Gastrocnemius medialis (tissue), 4 donors: ENCODE results near the gene MAP3K7CL. TPM values are rescaled to one million over a fixed set of nuclear protein-coding genes. Genes with fewer than 3 reads are reported as not detected.

Source experiments
- ATAC-seq, 2 donors: fragments of 150-250 bp; one replicate each; pipeline ENCODE4 v1.9.1; 2016
- DNase-seq, 2 donors: peaks; one replicate each; pipeline ENCODE4 v3.0.0-alpha.2; 2019
- H3K27ac ChIP-seq, 4 donors: fragments of 200-600 bp; sonication (generic); 1 replicate in 1 of 4; 2 replicates in 3 of 4; pipeline ENCODE4 v1.5.1; 2016 to 2018; ENCODE audit warnings: mild to moderate bottlenecking in 2 of 4, moderate library complexity in 1 of 4
- H3K27me3 ChIP-seq, 3 donors: fragments of 200-600 bp; sonication (generic) in 2 of 3; 1 replicate in 1 of 3; 2 replicates in 2 of 3; pipeline versions ENCODE4 v1.5.1 to v1.6.0; 2016 to 2019; ENCODE audit warnings: mild to moderate bottlenecking in 1 of 3, moderate library complexity in 1 of 3
- H3K36me3 ChIP-seq, 2 donors: fragments of 200-600 bp; sonication (generic) in 1 of 2; one replicate each; pipeline ENCODE4 v1.5.1; 2017 to 2018
- H3K4me1 ChIP-seq, 2 donors: fragments of 200-600 bp; sonication (generic) in 1 of 2; one replicate each; pipeline ENCODE4 v1.5.1; 2016 to 2017; ENCODE audit warnings: mild to moderate bottlenecking in 2 of 2
- H3K4me3 ChIP-seq, 4 donors: fragments of 200-600 bp; sonication (generic) in 3 of 4; 1 replicate in 1 of 4; 2 replicates in 3 of 4; pipeline ENCODE4 v1.5.1; 2016 to 2019; ENCODE audit warnings: mild to moderate bottlenecking in 2 of 4
- H3K9me3 ChIP-seq, 3 donors: fragments of 200-600 bp; sonication (generic) in 2 of 3; 1 replicate in 1 of 3; 2 replicates in 2 of 3; pipeline ENCODE4 v1.5.1; 2016 to 2019
- POLR2A ChIP-seq, 2 donors: fragments of 450-650 bp; IDR thresholded peaks; one replicate each; pipeline ENCODE4 v1.6.1; 2017; ENCODE audit warnings: antibody characterized with exemption in 2 of 2, mild to moderate bottlenecking in 2 of 2, moderate library complexity in 2 of 2
- in situ Hi-C, 4 donors: fragments of 200-750 bp; cut with MboI; loops; one replicate each; pipeline versions ENCODE4 v1.15.0 to v1.8.0; 2017; ENCODE audit warnings: low sequenced_read_pairs in 4 of 4
- intact Hi-C: fragments of 100-400 bp; cut with DNase I; formaldehyde crosslinking; loops from one replicate; pipeline ENCODE4 v1.15.1; 2023; ENCODE audit warnings: low total_unique reads
- total RNA-seq, 4 donors: library from RNA; depleted of rRNA; stranded (reverse); fragments of >200 nt; gene quantifications; one replicate each; pipeline versions ENCODE4 v1.1.0 to v1.2.3, GENCODE V29; 2016
- TF ChIP-seq, protein P1 (sequence below), 5 experiments: fragments of 450-650 bp in 3 of 5; fragments of 200-600 bp in 2 of 5; sonication (generic) in 2 of 5; IDR thresholded peaks in 4 of 5; conservative IDR thresholded peaks in 1 of 5; 1 replicate in 4 of 5; 2 replicates in 1 of 5; pipeline ENCODE4 v1.5.1; 2016 to 2019; ENCODE audit warnings: antibody characterized with exemption in 5 of 5, mild to moderate bottlenecking in 3 of 5, moderate library complexity in 3 of 5

MAP3K7CL gene
- total RNA-seq, 4 donors from 2014 or later, result 4.3 to 17.4 (median 15.5) TPM; not detected in 1

DNA sequence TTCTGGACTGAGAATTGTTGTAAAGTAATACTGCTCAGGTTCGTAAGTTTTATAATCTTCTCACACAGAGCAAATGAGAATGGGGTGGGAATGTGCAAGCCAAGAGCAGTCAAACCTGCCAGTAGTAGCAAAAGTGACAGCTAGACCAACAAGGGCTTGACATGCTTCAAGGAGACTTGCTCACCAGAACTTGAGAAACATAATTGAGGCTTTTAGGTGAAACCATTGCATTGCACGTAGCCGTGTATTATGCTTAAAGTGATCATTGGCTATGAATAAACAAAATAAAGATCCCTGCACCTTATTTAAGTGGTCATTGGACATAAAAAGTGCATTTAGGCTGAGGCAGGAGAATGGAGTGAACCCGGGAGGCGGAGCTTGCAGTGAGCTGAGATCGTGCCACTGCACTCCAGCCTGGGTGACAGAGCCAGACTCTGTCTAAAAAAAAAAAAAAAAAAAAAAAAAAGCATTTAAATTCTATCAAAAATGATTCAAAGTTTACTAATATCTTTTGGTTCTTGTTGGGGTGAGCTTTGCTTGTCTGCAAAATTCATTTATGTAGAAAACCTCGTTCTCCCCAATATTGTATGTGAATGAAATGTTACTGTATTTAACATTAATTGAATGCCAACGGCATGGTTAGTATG lies 45.2 kb upstream of the MAP3K7CL start:
- H3K27ac ChIP-seq, result no peak overlapping the region

DNA sequence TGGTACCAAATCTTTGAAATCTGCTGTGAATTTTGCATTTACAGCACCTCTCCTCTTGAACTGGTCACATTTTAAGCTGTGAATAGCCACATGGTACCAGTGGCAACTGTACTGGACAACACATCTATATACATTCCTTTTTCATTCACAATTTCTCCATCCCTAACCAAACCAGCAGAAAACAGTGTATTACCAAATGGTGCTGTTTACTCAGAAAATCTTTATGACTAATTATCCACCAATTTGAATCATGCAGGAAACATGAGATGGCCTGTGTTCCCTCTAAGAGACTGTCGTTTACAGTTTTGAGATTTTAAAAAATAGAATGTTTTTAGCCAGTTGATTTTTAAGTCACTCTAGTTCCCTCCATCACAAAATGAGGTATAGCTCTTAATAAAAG lies 39.4 kb upstream of the MAP3K7CL start:
- in situ Hi-C loops (loop anchor here in 1 of 4 donors (25.0 kb wide), 1 partner anchor 196 kb away; the partner anchor contains the start of gene BACH1), intact Hi-C loops (no loop called here)
- H3K36me3 ChIP-seq, result no peaks in the 10 kb centered on the region
- H3K27ac ChIP-seq, result no peak overlapping the region
- H3K4me1 ChIP-seq, result peaks cover 5 to 16% of the 10 kb centered on the region in 2 donors
- ATAC-seq (no peak), DNase-seq (no peak)
- no peak overlapping the region for H3K4me3 ChIP-seq
- H3K27me3 ChIP-seq, result no peaks in the 10 kb centered on the region
- TF ChIP-seq, protein P1, sequence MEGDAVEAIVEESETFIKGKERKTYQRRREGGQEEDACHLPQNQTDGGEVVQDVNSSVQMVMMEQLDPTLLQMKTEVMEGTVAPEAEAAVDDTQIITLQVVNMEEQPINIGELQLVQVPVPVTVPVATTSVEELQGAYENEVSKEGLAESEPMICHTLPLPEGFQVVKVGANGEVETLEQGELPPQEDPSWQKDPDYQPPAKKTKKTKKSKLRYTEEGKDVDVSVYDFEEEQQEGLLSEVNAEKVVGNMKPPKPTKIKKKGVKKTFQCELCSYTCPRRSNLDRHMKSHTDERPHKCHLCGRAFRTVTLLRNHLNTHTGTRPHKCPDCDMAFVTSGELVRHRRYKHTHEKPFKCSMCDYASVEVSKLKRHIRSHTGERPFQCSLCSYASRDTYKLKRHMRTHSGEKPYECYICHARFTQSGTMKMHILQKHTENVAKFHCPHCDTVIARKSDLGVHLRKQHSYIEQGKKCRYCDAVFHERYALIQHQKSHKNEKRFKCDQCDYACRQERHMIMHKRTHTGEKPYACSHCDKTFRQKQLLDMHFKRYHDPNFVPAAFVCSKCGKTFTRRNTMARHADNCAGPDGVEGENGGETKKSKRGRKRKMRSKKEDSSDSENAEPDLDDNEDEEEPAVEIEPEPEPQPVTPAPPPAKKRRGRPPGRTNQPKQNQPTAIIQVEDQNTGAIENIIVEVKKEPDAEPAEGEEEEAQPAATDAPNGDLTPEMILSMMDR (IDR thresholded peaks at IDR 0.05 in 4 of 5, conservative IDR thresholded peaks at IDR 0.05 in 1 of 5), result no peak
- no peak for TF ChIP-seq POLR2A (IDR thresholded peaks at IDR 0.05)
- no peaks in the 10 kb centered on the region for H3K9me3 ChIP-seq

More for the DNA sequence above, 45.2 kb upstream of the MAP3K7CL start:
- intact Hi-C loops (loop anchor here (5.0 kb wide), 1 partner anchor 212 kb away; the partner anchor contains the start of gene BACH1), in situ Hi-C loops (loop anchor here (5.0 to 25.0 kb wide), 4 partner anchors 202 to 292 kb away; partner anchors contain the start of gene BACH1 (in 2 of the 4))
- Histone ChIP-seq H3K9me3 (no peaks in the 10 kb centered on the region), H3K4me1 (no peaks in the 10 kb centered on the region), H3K36me3 (no peaks in the 10 kb centered on the region), H3K27me3 (no peaks in the 10 kb centered on the region), H3K4me3 (no peak overlapping the region)
- no peak for ATAC-seq
- TF ChIP-seq, protein P1 (IDR thresholded peaks at IDR 0.05 in 4 of 5, conservative IDR thresholded peaks at IDR 0.05 in 1 of 5), result no peak
- no peak for TF ChIP-seq POLR2A (IDR thresholded peaks at IDR 0.05)
- no peak for DNase-seq

DNA sequence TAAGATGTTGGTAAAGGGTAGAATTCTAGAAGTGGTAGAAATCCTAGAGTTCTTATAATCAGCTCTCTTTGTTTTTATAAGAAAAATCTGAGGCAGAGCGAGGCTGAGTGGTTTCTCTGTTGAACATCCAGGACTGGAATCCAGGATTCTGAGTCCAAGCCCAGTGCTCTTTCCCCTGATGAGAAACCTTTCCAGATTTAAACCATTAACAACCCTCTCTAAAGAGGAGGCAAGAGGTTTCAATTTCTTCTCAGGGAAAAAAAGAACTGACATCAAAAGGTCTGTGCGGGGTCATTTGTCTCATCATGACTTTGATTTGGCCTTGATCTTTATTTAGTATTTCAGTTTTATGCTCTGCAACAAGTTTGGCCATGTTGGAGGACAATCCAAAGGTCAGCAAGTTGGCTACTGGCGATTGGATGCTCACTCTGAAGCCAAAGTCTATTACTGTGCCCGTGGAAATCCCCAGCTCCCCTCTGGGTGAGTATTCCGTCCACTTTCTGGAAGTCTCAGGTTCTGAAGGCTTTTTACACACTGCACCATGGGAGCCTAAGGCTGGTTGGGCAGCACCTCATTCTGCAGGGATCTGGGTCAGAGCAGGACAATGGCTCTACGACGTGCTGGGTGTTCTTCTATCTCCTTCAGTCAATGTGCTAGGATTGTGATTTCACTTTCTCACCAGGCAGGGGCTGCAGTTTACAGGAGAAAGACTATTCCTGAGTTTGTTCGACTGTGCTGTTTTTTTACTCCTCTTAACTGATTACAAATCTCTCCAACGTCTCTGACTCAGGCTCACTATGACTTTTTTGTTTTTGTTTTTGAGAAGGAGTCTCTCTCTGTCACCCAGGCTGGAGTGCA lies 38.1 kb upstream of the MAP3K7CL start:
- Histone ChIP-seq H3K27me3 (no peaks in the 10 kb centered on the region), H3K4me3 (no peak overlapping the region), H3K4me1 (peaks cover 5 to 16% of the 10 kb centered on the region in 2 donors), H3K27ac (peak overlapping the region; percentile 21 to 37 (median 26)), H3K36me3 (no peaks in the 10 kb centered on the region), H3K9me3 (no peaks in the 10 kb centered on the region)
- intact Hi-C loops, result no loop called here
- TF ChIP-seq, protein P1 (IDR thresholded peaks at IDR 0.05 in 4 of 5, conservative IDR thresholded peaks at IDR 0.05 in 1 of 5), result no peak
- TF ChIP-seq POLR2A (IDR thresholded peaks at IDR 0.05), result no peak
- ATAC-seq (peak in 1 of 2 donors; percentile 45), DNase-seq (no peak)
- in situ Hi-C loops, result loop anchor here in 1 of 4 donors (25.0 kb wide), 1 partner anchor 195 kb away; the partner anchor contains the start of gene BACH1

DNA sequence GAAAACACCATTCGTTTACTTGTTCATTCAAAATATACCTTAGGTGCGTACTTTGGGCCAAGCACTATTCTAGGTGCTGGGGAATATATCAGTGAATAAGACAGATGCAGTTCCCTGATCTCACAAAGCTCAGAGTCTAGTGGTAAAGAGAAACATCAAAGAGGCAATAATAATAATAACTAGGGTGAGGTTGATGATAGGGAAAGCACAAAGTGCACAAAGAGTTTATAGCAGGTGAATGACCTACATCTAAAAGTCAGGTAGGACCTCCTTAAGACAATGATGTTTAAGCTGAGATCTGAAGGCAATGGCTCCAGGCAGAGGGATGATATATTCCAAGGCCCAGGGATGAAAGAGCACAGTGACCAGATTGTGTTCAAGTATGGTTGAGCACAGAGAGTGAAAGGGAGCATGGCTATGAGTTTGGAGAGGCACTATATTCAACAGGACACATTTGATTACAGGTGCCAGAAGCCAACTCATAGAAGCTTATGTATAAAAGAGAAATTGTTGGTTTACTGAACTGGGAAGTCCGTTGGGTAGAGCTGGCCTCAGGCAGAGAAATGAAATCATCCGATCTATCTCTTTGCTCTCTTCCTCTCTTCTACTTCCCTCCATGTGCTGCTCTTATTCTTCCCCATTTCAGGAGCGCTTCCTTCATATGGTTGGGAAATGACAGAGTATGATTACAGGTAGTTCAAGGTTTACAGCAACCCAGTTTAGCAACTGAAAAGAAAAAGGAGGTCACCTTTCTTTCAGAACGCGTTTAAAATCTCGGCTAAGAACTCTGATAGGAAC lies 34.0 kb upstream of the MAP3K7CL start:
- H3K27ac ChIP-seq, result no peak overlapping the region
- H3K36me3 ChIP-seq, result no peaks in the 10 kb centered on the region
- intact Hi-C loops (no loop called here), in situ Hi-C loops (loop anchor here in 1 of 4 donors (25.0 kb wide), 1 partner anchor 191 kb away; the partner anchor contains the start of gene BACH1)
- no peak overlapping the region for H3K4me3 ChIP-seq
- TF ChIP-seq, protein P1 (IDR thresholded peaks at IDR 0.05 in 4 of 5, conservative IDR thresholded peaks at IDR 0.05 in 1 of 5), result no peak
- TF ChIP-seq POLR2A (IDR thresholded peaks at IDR 0.05), result no peak
- H3K4me1 ChIP-seq, result peaks cover 5 to 14% of the 10 kb centered on the region in 2 donors
- no peak for DNase-seq
- H3K9me3 ChIP-seq, result no peaks in the 10 kb centered on the region
- H3K27me3 ChIP-seq, result no peaks in the 10 kb centered on the region
- no peak for ATAC-seq
